ENCODE data around the gene RMND1.
"Not testable (repeated sequence)": the region's sequence is repeated elsewhere in the genome, so short reads cannot be mapped to it uniquely, and the experiment has no call there.

Gene RMND1

DNA sequence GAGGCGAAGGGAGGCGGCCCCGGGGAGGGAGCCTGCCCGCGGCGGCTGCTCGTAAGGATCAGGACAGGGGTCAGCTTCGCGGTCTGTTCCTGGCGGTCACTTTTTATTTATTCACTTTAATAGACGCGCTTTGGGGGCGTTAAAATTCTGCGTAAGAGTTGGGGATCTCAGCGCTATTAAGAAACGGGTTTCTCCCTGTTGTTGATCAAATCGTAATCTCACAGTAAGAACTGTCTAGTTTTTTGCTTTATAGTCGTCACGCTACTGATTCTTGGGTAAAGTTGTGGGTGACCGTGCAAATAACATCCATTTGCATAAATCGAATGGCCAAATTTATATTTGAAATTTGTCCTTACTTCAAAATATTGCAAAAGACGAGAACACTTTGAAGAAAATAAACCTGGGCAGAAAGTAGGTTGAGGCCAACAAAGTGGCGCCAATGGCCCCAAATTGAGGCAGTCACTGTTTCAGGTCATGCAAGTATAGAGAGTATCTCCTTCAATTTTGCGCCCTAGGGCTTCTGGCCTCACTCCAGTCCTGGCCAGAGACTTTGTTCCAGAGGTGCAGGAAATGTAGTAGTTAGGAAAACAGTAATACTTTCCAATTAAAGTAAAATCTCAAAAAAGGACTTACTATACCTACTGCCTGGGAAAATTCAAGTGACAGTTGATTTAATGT is 963 bp upstream of the RMND1 start:
- DNase-seq (ENCODE audit: low read depth), result peak; percentile 15
- TF ChIP-seq, protein P1, sequence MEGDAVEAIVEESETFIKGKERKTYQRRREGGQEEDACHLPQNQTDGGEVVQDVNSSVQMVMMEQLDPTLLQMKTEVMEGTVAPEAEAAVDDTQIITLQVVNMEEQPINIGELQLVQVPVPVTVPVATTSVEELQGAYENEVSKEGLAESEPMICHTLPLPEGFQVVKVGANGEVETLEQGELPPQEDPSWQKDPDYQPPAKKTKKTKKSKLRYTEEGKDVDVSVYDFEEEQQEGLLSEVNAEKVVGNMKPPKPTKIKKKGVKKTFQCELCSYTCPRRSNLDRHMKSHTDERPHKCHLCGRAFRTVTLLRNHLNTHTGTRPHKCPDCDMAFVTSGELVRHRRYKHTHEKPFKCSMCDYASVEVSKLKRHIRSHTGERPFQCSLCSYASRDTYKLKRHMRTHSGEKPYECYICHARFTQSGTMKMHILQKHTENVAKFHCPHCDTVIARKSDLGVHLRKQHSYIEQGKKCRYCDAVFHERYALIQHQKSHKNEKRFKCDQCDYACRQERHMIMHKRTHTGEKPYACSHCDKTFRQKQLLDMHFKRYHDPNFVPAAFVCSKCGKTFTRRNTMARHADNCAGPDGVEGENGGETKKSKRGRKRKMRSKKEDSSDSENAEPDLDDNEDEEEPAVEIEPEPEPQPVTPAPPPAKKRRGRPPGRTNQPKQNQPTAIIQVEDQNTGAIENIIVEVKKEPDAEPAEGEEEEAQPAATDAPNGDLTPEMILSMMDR (conservative IDR thresholded peaks at IDR 0.05; ENCODE audit: low read length), result no peak

GRCh38 chr6:151451417-151451949 is 443 bp downstream of the RMND1 start:
- DNase-seq (ENCODE audit: low read depth), result no peak
- TF ChIP-seq, protein P1 (conservative IDR thresholded peaks at IDR 0.05; ENCODE audit: low read length), result no peak
- H3K4me3 ChIP-seq (ENCODE audit: low read length), result peak overlapping the region; percentile 96

More for the DNA sequence above, 963 bp upstream of the RMND1 start:
- H3K4me3 ChIP-seq (ENCODE audit: low read length), result peak overlapping the region; percentile 63

- not testable (repeated sequence) for DNase-seq (ENCODE audit: low read depth)
- peak overlapping the region; percentile 96 for H3K4me3 ChIP-seq (ENCODE audit: low read length)
Measured at GRCh38 chr6:151450928-151451327, 998 bp downstream of the RMND1 start.

- TF ChIP-seq, protein P1 (conservative IDR thresholded peaks at IDR 0.05; ENCODE audit: low read length), result 0 out of 2 replicates have a peak, but pooled peaks have one; percentile 14
- DNase-seq (ENCODE audit: low read depth), result no peak
- H3K4me3 ChIP-seq (ENCODE audit: low read length), result no peak overlapping the region
Measured at GRCh38 chr6:151448623-151449022, 3.3 kb downstream of the RMND1 start.

GRCh38 chr6:151447237-151447636 is 4.7 kb downstream of the RMND1 start:
- no peak overlapping the region for H3K4me3 ChIP-seq (ENCODE audit: low read length)
- no peak for DNase-seq (ENCODE audit: low read depth)
- TF ChIP-seq, protein P1 (conservative IDR thresholded peaks at IDR 0.05; ENCODE audit: low read length), result no peak

DNA sequence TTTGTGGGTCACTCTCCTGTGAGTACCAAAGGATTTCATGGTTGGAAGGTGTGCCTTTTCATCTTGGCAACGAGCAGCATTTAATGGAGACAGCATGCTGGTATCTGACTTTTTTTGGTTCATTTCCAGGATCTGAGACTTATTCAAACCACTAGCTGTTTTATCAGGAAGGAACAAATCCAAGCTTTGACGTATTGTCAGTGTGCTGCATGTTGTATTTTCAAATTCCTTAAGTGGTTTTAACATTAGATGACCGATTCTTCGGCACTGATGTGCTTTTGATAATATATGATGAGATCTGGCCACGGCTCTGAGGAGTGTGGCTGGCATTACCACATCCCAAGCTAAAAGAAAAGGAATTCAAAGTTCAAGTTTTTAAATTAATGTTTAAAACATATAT is 6.4 kb downstream of the RMND1 start:
- no peak overlapping the region for H3K4me3 ChIP-seq (ENCODE audit: low read length)
- TF ChIP-seq, protein P1 (conservative IDR thresholded peaks at IDR 0.05; ENCODE audit: low read length), result no peak
- peak; percentile 83 for DNase-seq (ENCODE audit: low read depth)

DNA sequence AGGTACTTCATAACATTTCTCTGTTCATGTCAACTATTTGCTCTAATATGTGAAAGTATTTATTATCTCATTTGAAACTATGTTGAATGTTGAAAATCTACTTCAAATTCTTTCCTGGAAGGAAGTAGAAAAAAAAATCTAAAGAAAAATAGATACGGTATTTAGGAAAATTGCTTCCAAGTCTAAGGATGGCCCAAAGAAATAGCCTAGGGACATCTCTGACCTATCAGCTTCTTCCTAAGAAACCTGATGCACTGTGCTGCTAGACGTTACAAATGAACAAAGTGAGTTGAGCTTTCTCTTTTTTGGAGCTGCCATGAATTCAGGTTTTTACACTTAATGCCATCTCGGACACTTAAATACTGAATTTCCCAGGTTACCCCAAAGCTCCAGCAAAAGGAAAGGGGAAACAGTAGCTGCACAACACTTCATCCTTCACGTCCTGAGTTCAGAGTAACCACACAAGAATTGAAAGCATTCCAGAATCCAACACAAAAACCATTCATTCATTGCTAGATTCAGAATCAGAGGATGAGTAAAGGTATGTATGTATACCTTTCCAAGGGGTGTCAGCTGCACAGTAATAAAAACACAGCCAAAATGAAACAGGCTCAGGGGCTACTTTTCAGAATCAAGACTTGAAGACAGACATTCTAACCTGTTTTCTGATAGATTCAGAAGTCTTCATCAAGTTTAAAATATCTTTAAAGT is 7.9 kb downstream of the RMND1 start:
- H3K4me3 ChIP-seq (ENCODE audit: low read length), result no peak overlapping the region
- peak; percentile 13 for DNase-seq (ENCODE audit: low read depth)
- TF ChIP-seq, protein P1 (conservative IDR thresholded peaks at IDR 0.05; ENCODE audit: low read length), result no peak

All from AG10803 (cell line).